HG02885 (cell line): ENCODE data around the gene RFLNA.
"Not testable (repeated sequence)": the region's sequence is repeated elsewhere in the genome, so short reads cannot be mapped to it uniquely, and the experiment has no call there.

Source experiments
- ATAC-seq: cut with Tn5 transposase; IDR thresholded peaks from one replicate; pipeline ENCODE4 v1.9.1; 2021; ENCODE audit warnings: mild to moderate bottlenecking; ENCODE audit not compliant: unreplicated experiment, poor library complexity

Gene RFLNA

GRCh38 chr12:124317400-124317799, 22.5 kb downstream of the RFLNA start:
- no peak for ATAC-seq

GRCh38 chr12:124318278-124319020, 23.6 kb downstream of the RFLNA start:
- ATAC-seq, result no peak

GRCh38 chr12:124319368-124320050, 24.6 kb downstream of the RFLNA start:
- no peak for ATAC-seq

GRCh38 chr12:124321040-124321481, 26.2 kb downstream of the RFLNA start:
- peak; percentile 79 for ATAC-seq

GRCh38 chr12:124321556-124322270, 26.8 kb downstream of the RFLNA start:
- peak; percentile 21 for ATAC-seq

- ATAC-seq, result no peak
Observed at GRCh38 chr12:124322271-124322998, 27.5 kb downstream of the RFLNA start.

GRCh38 chr12:124322999-124323328, 28.1 kb downstream of the RFLNA start:
- not testable (repeated sequence) for ATAC-seq

GRCh38 chr12:124323771-124324530, 29.1 kb downstream of the RFLNA start:
- ATAC-seq, result no peak

GRCh38 chr12:124324803-124325705, 30.2 kb downstream of the RFLNA start:
- no peak for ATAC-seq

GRCh38 chr12:124326104-124326503, 31.2 kb downstream of the RFLNA start:
- ATAC-seq, result no peak

GRCh38 chr12:124326871-124327270, 32.0 kb downstream of the RFLNA start:
- no peak for ATAC-seq

- no peak for ATAC-seq
Observed at GRCh38 chr12:124327362-124328043, 32.6 kb downstream of the RFLNA start.

- no peak for ATAC-seq
Observed at GRCh38 chr12:124328116-124328515, 33.2 kb downstream of the RFLNA start.

- ATAC-seq, result no peak
Observed at GRCh38 chr12:124328636-124329035, 33.7 kb downstream of the RFLNA start.

- ATAC-seq, result no peak
Observed at GRCh38 chr12:124332058-124332672, 37.3 kb downstream of the RFLNA start.

GRCh38 chr12:124332900-124333299, 38.0 kb downstream of the RFLNA start:
- no peak for ATAC-seq

- no peak for ATAC-seq
Observed at GRCh38 chr12:124333724-124334123, 38.8 kb downstream of the RFLNA start.

GRCh38 chr12:124334266-124334665, 39.4 kb downstream of the RFLNA start:
- ATAC-seq, result no peak
